DMS153 treated with DMSO at 0.1 percent for 48 hours (cell line): ENCODE measurements around the gene TREML4.

Experiments
- DNase-seq: peaks from one replicate; lab custom pipeline; 2025; ENCODE audit not compliant: unreplicated experiment; lab: John Stamatoyannopoulos, UW

TREML4 gene

DNA sequence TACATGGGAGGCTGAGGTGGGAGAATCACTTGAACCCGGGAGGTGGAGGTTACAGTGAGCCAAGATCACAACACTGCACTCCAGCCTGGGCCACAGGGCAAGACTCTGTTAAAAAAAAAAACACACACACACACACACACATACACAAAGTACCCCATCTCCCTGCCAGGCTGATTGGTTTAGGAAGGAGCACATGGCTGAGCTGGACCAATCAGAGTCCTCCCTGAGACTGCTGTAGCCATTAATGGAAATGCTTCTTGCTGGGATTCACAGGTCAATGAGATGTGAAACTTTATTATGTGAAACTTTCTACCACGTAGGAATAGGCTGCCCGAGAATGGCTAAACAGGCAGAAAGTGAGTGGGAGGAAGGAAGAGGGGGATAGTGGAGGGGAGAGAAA is 55.5 kb downstream of the TREML4 start:
- DNase-seq, result no peak

DNA sequence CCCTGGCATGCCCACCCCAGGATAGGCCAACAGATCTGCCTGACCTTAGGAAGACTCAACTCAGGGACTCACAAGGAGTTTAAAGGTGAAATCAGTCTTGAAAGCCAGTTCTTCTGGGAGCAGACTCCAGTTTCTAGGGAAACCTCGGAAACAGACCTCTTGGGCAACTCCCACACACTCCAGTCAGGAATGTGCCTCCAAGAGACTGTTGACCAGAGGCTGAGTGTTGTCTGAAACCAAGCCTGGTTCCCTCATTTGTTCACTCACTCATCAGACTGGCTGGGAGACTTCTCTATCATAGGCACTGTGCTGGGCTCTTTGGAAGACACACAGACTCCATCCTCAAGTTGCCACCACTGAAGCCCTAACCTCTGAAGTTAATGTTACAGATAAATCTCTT is 56.6 kb downstream of the TREML4 start:
- no peak for DNase-seq

DNA sequence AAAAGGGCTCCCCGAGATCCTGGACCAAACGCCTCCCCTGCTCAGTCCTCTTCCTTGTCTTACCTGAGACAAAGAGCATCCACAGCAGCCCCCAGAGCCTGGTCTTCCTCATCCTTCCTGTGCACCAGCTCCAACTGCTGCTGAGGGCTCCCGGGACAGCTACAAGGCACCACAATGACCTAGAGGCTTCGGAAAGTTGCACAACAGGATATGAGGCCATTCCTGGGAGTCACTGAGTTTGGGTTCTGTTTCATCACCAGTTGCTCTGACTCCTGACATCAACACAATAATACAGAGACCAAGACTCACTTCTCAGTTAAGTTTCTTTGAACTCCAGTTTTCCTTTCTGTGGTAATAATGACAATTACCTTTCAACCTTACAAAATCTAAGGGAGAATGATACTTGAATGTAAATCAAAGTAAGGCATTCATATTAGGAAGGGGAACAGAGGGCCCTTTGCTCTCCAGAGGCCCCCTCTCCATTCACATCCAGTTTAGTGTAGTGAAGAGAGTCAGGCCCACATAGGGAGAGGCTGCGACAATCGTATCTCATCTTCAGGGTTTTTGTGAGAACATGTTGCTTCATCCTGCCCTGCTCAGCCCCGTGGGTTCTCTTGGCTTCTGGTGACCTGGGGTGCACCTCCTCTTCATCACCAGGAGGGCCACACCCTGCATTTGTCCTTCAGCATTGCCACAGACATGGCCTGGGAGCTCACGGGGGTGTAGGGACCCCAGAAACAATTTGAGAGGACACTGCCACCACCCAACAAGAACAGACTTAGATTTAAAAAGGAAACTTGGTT is 58.6 kb downstream of the TREML4 start, which contains the start of gene TREM1:
Gene TREM1, minus strand, starts transcription at position 139 of the 803 bp plus-strand sequence. Its CDS starts 27 bp downstream, at position 112.
- DNase-seq, result no peak

DNA sequence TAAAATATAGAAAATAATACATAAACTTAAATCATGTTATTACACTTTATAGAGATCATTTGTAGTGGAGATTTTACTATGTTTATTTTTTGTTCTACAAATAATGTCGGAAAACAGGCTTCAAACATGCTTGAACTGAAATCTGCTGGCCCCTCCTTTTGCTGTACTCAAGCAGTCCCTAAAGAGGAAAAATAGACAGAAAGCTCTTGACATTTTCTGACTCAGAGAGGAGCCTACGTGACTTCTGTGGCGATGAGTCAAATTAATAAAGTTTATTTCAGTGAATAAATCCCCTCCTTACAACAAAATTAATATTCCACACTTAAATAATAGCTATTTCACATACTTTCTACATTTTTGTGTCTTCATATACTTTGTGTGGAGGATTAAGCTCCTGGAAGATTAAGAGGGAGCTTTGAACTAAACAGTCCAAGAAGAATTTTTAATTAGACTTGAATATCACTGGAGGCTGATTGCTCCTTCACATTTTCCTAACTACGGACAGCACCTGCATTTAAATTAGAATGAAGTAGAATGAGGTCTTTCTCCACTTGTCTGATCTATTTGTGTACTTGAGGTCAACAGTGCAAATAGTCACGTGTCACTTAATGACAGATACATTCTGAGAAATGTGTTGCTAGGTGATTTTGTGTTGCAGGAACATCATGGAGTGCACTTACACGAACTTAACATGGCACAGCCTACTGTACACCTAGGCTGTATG is 60.0 kb downstream of the TREML4 start:
- peak; percentile 95 for DNase-seq
